ENCODE measurements around the gene CADM3.

- peak in 4 of 6 experiments; percentile 3 to 34 (median 11) for TF ChIP-seq CTCF (IDR thresholded peaks at IDR 0.05)
- no peak for TF ChIP-seq POLR2A (IDR thresholded peaks at IDR 0.05)
Observed at GRCh38 chr1:159196543-159196942, 25.1 kb downstream of the CADM3 start.

Data from esophagus squamous epithelium (tissue), 4 donors.